Endodermal cell (in vitro differentiated cells): ENCODE results near the gene SRRM1. TPM values are rescaled to one million over a fixed set of nuclear protein-coding genes. Genes with fewer than 3 reads are reported as not detected.

Experiments
- DNase-seq: peaks from one replicate; pipeline ENCODE4 v3.0.0-alpha.2; 2017
- H3K27ac ChIP-seq: 2 replicates; pipeline ENCODE4 v1.5.1; 2013; ENCODE audit warnings: mild to moderate bottlenecking, low read depth, low read length, moderate library complexity
- H3K27me3 ChIP-seq: 2 replicates; pipeline ENCODE4 v1.6.1; 2013; ENCODE audit warnings: mild to moderate bottlenecking, low read length, moderate library complexity; ENCODE audit not compliant: insufficient read depth, control insufficient read depth, poor library complexity, severe bottlenecking
- H3K36me3 ChIP-seq: 2 replicates; pipeline ENCODE4 v1.7.0; 2013; ENCODE audit warnings: mild to moderate bottlenecking, low read length, moderate library complexity; ENCODE audit not compliant: control insufficient read depth, insufficient read depth
- H3K4me1 ChIP-seq: one replicate; pipeline ENCODE4 v1.7.0; 2013; ENCODE audit warnings: low read length; ENCODE audit not compliant: control insufficient read depth, insufficient read depth
- H3K4me3 ChIP-seq: 2 replicates; pipeline ENCODE4 v1.5.1; 2013; ENCODE audit warnings: mild to moderate bottlenecking, low read length, moderate library complexity
- H3K9ac ChIP-seq: 2 replicates; pipeline ENCODE4 v1.6.1; 2013; ENCODE audit warnings: mild to moderate bottlenecking, low read length, moderate library complexity; ENCODE audit not compliant: poor library complexity, severe bottlenecking; ENCODE audit errors: extremely low read depth
- H3K9me3 ChIP-seq: 2 replicates; pipeline ENCODE4 v1.6.1; 2013; ENCODE audit warnings: mild to moderate bottlenecking, low read length, moderate library complexity; ENCODE audit not compliant: control insufficient read depth
- H3K27ac Mint-ChIP-seq: 2 replicates; pipeline ENCODE4 v1.8.0; 2020; ENCODE audit warnings: mixed read lengths
- H3K27me3 Mint-ChIP-seq: 2 replicates; pipeline ENCODE4 v1.8.0; 2021; ENCODE audit warnings: mild to moderate bottlenecking, mixed read lengths; ENCODE audit not compliant: insufficient read depth
- H3K36me3 Mint-ChIP-seq: 2 replicates; pipeline ENCODE4 v1.8.0; 2020; ENCODE audit warnings: low read depth, mixed read lengths
- H3K4me1 Mint-ChIP-seq: 2 replicates; pipeline ENCODE4 v1.8.0; 2020; ENCODE audit warnings: mixed read lengths
- H3K4me3 Mint-ChIP-seq: 2 replicates; pipeline ENCODE4 v1.8.0; 2020; ENCODE audit warnings: mild to moderate bottlenecking, moderate library complexity, mixed read lengths
- H3K9me3 Mint-ChIP-seq: 2 replicates; pipeline ENCODE4 v1.8.0; 2020; ENCODE audit warnings: mild to moderate bottlenecking, mixed read lengths
- CTCF ChIP-seq: fragments of 200-600 bp; sonication (generic); conservative IDR thresholded peaks from 2 replicates; pipeline ENCODE4 v1.5.0; 2021; ENCODE audit warnings: antibody characterized with exemption, mild to moderate bottlenecking
- WGBS, 2 experiments: methylation state at CpG; one replicate each; pipeline versions ENCODE4 v1.1.5 to v1.1.7; 2013; ENCODE audit warnings: missing lambda C conversion rate in 2 of 2, mixed read lengths in 1 of 2; ENCODE audit not compliant: insufficient coverage in 1 of 2, insufficient read length in 1 of 2; 5-methylcytosine and 5-hydroxymethylcytosine counted together
- total RNA-seq, 2 donors: library from RNA; stranded (reverse); fragmentation: NEBNext Ultra II Directional in 1 of 2; extraction: Animal tissue kit (Norgen Biotek cat#: 25700) in 1 of 2; gene quantifications; 2 replicates in 1 of 2; 3 replicates in 1 of 2; pipeline ENCODE4 v1.2.1, GENCODE V29; 2021

Gene SRRM1
- total RNA-seq, 2 donors from 2014 or later = 233 to 293 TPM

DNA sequence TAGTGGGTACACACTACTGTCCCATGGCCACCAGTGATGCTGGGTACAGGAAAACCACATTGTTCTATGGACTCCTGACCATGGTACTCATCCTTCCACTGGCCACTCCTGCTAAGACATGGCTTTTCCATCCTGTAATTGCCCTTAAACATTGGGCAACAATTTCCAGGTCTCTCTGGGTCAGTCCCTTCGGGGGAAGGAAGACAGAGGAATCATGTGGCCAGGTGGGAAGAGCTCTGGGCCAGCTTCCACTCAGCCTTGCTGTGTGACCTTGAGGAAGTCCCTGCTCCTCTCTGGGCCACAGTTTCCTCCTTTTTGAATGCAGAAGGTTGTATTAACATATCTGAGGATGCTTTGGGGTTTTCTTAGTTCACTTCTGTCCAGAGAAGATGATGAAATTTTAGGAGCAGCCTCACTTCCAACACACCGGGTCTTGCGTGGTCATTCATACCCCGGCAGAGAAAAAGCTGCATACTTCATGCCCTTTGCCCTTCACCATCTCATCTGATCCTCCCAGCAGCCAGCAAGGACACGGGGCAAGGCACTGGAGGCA is 50.8 kb downstream of the SRRM1 start:
- Mint-ChIP-seq H3K4me1 (peaks cover 3% of the 10 kb centered on the region), H3K27ac (no peak overlapping the region), H3K4me3 (no peak overlapping the region), H3K27me3 (no peaks in the 10 kb centered on the region), H3K36me3 (no peaks in the 10 kb centered on the region), H3K9me3 (peaks cover 20% of the 10 kb centered on the region)
- Histone ChIP-seq H3K27me3 (no peaks in the 10 kb centered on the region), H3K9me3 (no peaks in the 10 kb centered on the region), H3K36me3 (no peaks in the 10 kb centered on the region), H3K27ac (no peak overlapping the region), H3K4me1 (no peaks in the 10 kb centered on the region), H3K9ac (no peak overlapping the region), H3K4me3 (no peak overlapping the region)
- TF ChIP-seq CTCF = no peak
- WGBS, 2 experiments = 83 to 91% methylated on average over 1 to 5 of the region's 5 CpGs
- no peak for DNase-seq

- H3K9me3 ChIP-seq = no peaks in the 10 kb centered on the region
- no peaks in the 10 kb centered on the region for H3K4me1 ChIP-seq
- peaks cover 3% of the 10 kb centered on the region for H3K4me1 Mint-ChIP-seq
- H3K27ac ChIP-seq = no peak overlapping the region
- no peaks in the 10 kb centered on the region for H3K27me3 ChIP-seq
- no peaks in the 10 kb centered on the region for H3K36me3 Mint-ChIP-seq
- H3K4me3 ChIP-seq = no peak overlapping the region
- H3K27me3 Mint-ChIP-seq = no peaks in the 10 kb centered on the region
- H3K27ac Mint-ChIP-seq = no peak overlapping the region
- H3K36me3 ChIP-seq = no peaks in the 10 kb centered on the region
- H3K9ac ChIP-seq = no peak overlapping the region
- no peak for TF ChIP-seq CTCF
- peaks cover 20% of the 10 kb centered on the region for H3K9me3 Mint-ChIP-seq
- WGBS, 2 experiments = 84 to 95% methylated on average over 5 to 6 of the region's 6 CpGs
- no peak for DNase-seq
- no peak overlapping the region for H3K4me3 Mint-ChIP-seq
Observed at GRCh38 chr1:24694380-24694843, 51.3 kb downstream of the SRRM1 start.

- no peaks in the 10 kb centered on the region for H3K36me3 ChIP-seq
- H3K4me3 ChIP-seq = no peak overlapping the region
- H3K4me3 Mint-ChIP-seq = no peak overlapping the region
- H3K36me3 Mint-ChIP-seq = no peaks in the 10 kb centered on the region
- no peak overlapping the region for H3K9ac ChIP-seq
- H3K27me3 Mint-ChIP-seq = no peaks in the 10 kb centered on the region
- no peak for DNase-seq
- H3K27ac ChIP-seq = no peak overlapping the region
- H3K9me3 Mint-ChIP-seq = peaks cover 17% of the 10 kb centered on the region
- peaks cover 8% of the 10 kb centered on the region for H3K4me1 Mint-ChIP-seq
- TF ChIP-seq CTCF = no peak
- H3K9me3 ChIP-seq = no peaks in the 10 kb centered on the region
- H3K4me1 ChIP-seq = no peaks in the 10 kb centered on the region
- no peak overlapping the region for H3K27ac Mint-ChIP-seq
- no peaks in the 10 kb centered on the region for H3K27me3 ChIP-seq
- 87 to 90% methylated on average over 2 to 7 of the region's 7 CpGs for WGBS, 2 experiments
Observed at GRCh38 chr1:24695202-24695974, 52.3 kb downstream of the SRRM1 start.
